HG02588 (cell line): ENCODE results near the gene MUSTN1.

Source experiments
- ATAC-seq: cut with Tn5 transposase; IDR thresholded peaks from one replicate; pipeline ENCODE4 v1.9.1; 2021; ENCODE audit warnings: mild to moderate bottlenecking, moderate library complexity; ENCODE audit not compliant: unreplicated experiment

Gene MUSTN1

GRCh38 chr3:52836471-52836845 is 1.6 kb upstream of the MUSTN1 start:
- ATAC-seq = no peak

GRCh38 chr3:52835766-52836470 is 1.1 kb upstream of the MUSTN1 start:
- no peak for ATAC-seq

GRCh38 chr3:52833202-52833601 is 1.6 kb downstream of the MUSTN1 start:
- ATAC-seq = no peak

GRCh38 chr3:52831500-52832301 is 3.1 kb downstream of the MUSTN1 start:
- ATAC-seq = no peak

- no peak for ATAC-seq
These were observed 4.1 kb downstream of the MUSTN1 start, which contains the start of gene ITIH4 for GRCh38 chr3:52830535-52831258. Gene ITIH4, minus strand, starts transcription at chr3:52830672. Its CDS starts 30 bp downstream, at chr3:52830642.

- no peak for ATAC-seq
These were observed 4.8 kb downstream of the MUSTN1 start for GRCh38 chr3:52829906-52830463.

- ATAC-seq = no peak
These were observed 5.3 kb downstream of the MUSTN1 start for GRCh38 chr3:52829482-52829881.

GRCh38 chr3:52827866-52828376 is 6.9 kb downstream of the MUSTN1 start:
- ATAC-seq = no peak

- ATAC-seq = no peak
These were observed 7.4 kb downstream of the MUSTN1 start for GRCh38 chr3:52827441-52827840.

- no peak for ATAC-seq
These were observed 10.8 kb downstream of the MUSTN1 start for GRCh38 chr3:52824037-52824436.

GRCh38 chr3:52822363-52822762 is 12.5 kb downstream of the MUSTN1 start:
- ATAC-seq = no peak

GRCh38 chr3:52820736-52821135 is 14.1 kb downstream of the MUSTN1 start:
- ATAC-seq = no peak

GRCh38 chr3:52819936-52820335 is 14.9 kb downstream of the MUSTN1 start:
- no peak for ATAC-seq

- no peak for ATAC-seq
These were observed 17.0 kb downstream of the MUSTN1 start for GRCh38 chr3:52817860-52818259.

- no peak for ATAC-seq
These were observed 17.6 kb downstream of the MUSTN1 start for GRCh38 chr3:52817221-52817620.

GRCh38 chr3:52816654-52817053 is 18.2 kb downstream of the MUSTN1 start:
- ATAC-seq = no peak

GRCh38 chr3:52816199-52816598 is 18.6 kb downstream of the MUSTN1 start:
- no peak for ATAC-seq

GRCh38 chr3:52813810-52814209 is 21.0 kb downstream of the MUSTN1 start:
- no peak for ATAC-seq

GRCh38 chr3:52811452-52812011 is 23.3 kb downstream of the MUSTN1 start:
- no peak for ATAC-seq

- ATAC-seq = no peak
These were observed 23.9 kb downstream of the MUSTN1 start for GRCh38 chr3:52810923-52811322.
